Suprapubic skin (tissue), 4 donors: Measurements from ENCODE around the gene NCLN. TPM values are rescaled to one million over a fixed set of nuclear protein-coding genes. Genes with fewer than 3 reads are reported as not detected.

ENCODE experiments used
- DNase-seq, 2 donors: peaks; one replicate each; pipeline ENCODE4 v3.0.0-alpha.2; 2019; ENCODE audit warnings: low spot score in 2 of 2
- H3K27ac ChIP-seq: fragments of 200-600 bp; sonication (generic); one replicate; pipeline ENCODE4 v1.5.1; 2019
- H3K27me3 ChIP-seq: fragments of 200-600 bp; sonication (generic); one replicate; pipeline ENCODE4 v1.5.1; 2019
- H3K36me3 ChIP-seq: fragments of 200-600 bp; sonication (generic); one replicate; pipeline ENCODE4 v1.5.1; 2019
- H3K4me1 ChIP-seq: fragments of 200-600 bp; sonication (generic); one replicate; pipeline ENCODE4 v1.5.1; 2019
- H3K4me3 ChIP-seq: fragments of 200-600 bp; sonication (generic); one replicate; pipeline ENCODE4 v1.5.1; 2019; ENCODE audit warnings: mild to moderate bottlenecking
- H3K9me3 ChIP-seq: fragments of 200-600 bp; sonication (generic); one replicate; pipeline ENCODE4 v1.5.1; 2019
- CTCF ChIP-seq, 2 donors: fragments of 200-600 bp in 1 of 2; fragments of 450-650 bp in 1 of 2; sonication (generic) in 1 of 2; IDR thresholded peaks; one replicate each; pipeline ENCODE4 v1.5.1; 2016 to 2019; ENCODE audit warnings: antibody characterized with exemption in 2 of 2, mild to moderate bottlenecking in 1 of 2, moderate library complexity in 1 of 2
- EP300 ChIP-seq: sonication (generic); formaldehyde crosslinking; IDR thresholded peaks from one replicate; pipeline ENCODE4 v1.6.1; 2017; ENCODE audit warnings: antibody characterized with exemption
- POLR2A ChIP-seq, 2 donors: fragments of 450-650 bp; IDR thresholded peaks; one replicate each; pipeline ENCODE4 v1.6.1; 2017; ENCODE audit warnings: antibody characterized with exemption in 2 of 2, mild to moderate bottlenecking in 2 of 2, moderate library complexity in 2 of 2
- POLR2AphosphoS5 ChIP-seq, 3 donors: sonication (generic); formaldehyde crosslinking; IDR thresholded peaks; one replicate each; pipeline ENCODE4 v1.6.1; 2017; ENCODE audit warnings: antibody characterized with exemption in 3 of 3
- WGBS: methylation state at CpG from one replicate; pipeline ENCODE4 v1.1.5; 2018; 5-methylcytosine and 5-hydroxymethylcytosine counted together
- total RNA-seq, 4 donors: library from RNA; depleted of rRNA; stranded (reverse); fragments of >200 nt; gene quantifications; one replicate each; pipeline ENCODE4 v1.1.0, GENCODE V29; 2016

NCLN gene
- total RNA-seq, 4 donors from 2014 or later = 31.1 to 66.7 (median 35.0) TPM

GRCh38 chr19:3249408-3249807 lies 63.7 kb downstream of the NCLN start:
- no peak for DNase-seq
- Histone ChIP-seq H3K36me3 (no peaks in the 10 kb centered on the region), H3K9me3 (peaks cover 7% of the 10 kb centered on the region), H3K27ac (no peak overlapping the region), H3K27me3 (peaks cover 31% of the 10 kb centered on the region), H3K4me3 (no peak overlapping the region), H3K4me1 (no peaks in the 10 kb centered on the region)
- TF ChIP-seq CTCF (IDR thresholded peaks at IDR 0.05) (no peak), POLR2AphosphoS5 (IDR thresholded peaks at IDR 0.05) (no peak), POLR2A (IDR thresholded peaks at IDR 0.05) (no peak), EP300 (no peak)
- WGBS = 73% methylated on average over 10 of the region's 10 CpGs

GRCh38 chr19:3250675-3251074 lies 64.9 kb downstream of the NCLN start:
- WGBS = 75% methylated on average over 7 of the region's 7 CpGs
- H3K4me3 ChIP-seq = no peak overlapping the region
- H3K27me3 ChIP-seq = peaks cover 37% of the 10 kb centered on the region
- no peaks in the 10 kb centered on the region for H3K4me1 ChIP-seq
- H3K9me3 ChIP-seq = peaks cover 7% of the 10 kb centered on the region
- H3K27ac ChIP-seq = no peak overlapping the region
- TF ChIP-seq POLR2A (IDR thresholded peaks at IDR 0.05) (no peak), EP300 (no peak), POLR2AphosphoS5 (IDR thresholded peaks at IDR 0.05) (no peak), CTCF (IDR thresholded peaks at IDR 0.05) (peak in 1 of 2 donors; percentile 55)
- no peak for DNase-seq
- H3K36me3 ChIP-seq = no peaks in the 10 kb centered on the region

DNA sequence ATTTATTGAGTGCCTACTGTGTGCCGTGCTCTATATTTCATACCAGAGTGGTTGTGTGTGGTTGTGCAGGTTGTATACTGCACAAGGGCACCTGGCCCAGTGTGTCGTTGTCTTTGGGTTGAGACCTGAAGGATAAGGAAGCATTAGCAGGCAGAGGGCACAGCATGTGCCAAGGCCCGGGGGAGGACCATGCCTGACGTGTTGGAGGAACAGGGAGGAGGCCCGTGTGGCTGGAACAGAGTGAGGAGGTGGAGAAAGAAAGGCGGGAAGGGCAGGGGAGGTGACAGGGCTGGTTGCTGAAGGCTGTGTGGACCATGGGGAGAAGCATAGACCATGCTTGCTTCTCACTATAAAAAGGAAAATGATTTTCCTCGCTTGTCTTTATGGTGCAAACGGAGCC lies 65.5 kb downstream of the NCLN start:
- no peak overlapping the region for H3K4me3 ChIP-seq
- no peak for DNase-seq
- H3K36me3 ChIP-seq = no peaks in the 10 kb centered on the region
- no peak overlapping the region for H3K27ac ChIP-seq
- peaks cover 7% of the 10 kb centered on the region for H3K9me3 ChIP-seq
- H3K4me1 ChIP-seq = no peaks in the 10 kb centered on the region
- TF ChIP-seq POLR2AphosphoS5 (IDR thresholded peaks at IDR 0.05) (no peak), EP300 (no peak), POLR2A (IDR thresholded peaks at IDR 0.05) (no peak), CTCF (IDR thresholded peaks at IDR 0.05) (no peak)
- 68% methylated on average over 8 of the region's 8 CpGs for WGBS
- H3K27me3 ChIP-seq = peaks cover 37% of the 10 kb centered on the region

- H3K27ac ChIP-seq = no peak overlapping the region
- H3K4me1 ChIP-seq = no peaks in the 10 kb centered on the region
- DNase-seq = no peak
- 84% methylated on average over 2 of the region's 2 CpGs for WGBS
- no peaks in the 10 kb centered on the region for H3K36me3 ChIP-seq
- peaks cover 7% of the 10 kb centered on the region for H3K9me3 ChIP-seq
- peaks cover 30% of the 10 kb centered on the region for H3K27me3 ChIP-seq
- TF ChIP-seq EP300 (no peak), CTCF (IDR thresholded peaks at IDR 0.05) (no peak), POLR2A (IDR thresholded peaks at IDR 0.05) (no peak), POLR2AphosphoS5 (IDR thresholded peaks at IDR 0.05) (no peak)
- no peak overlapping the region for H3K4me3 ChIP-seq
These were observed 66.9 kb downstream of the NCLN start for GRCh38 chr19:3252650-3253049.

- Histone ChIP-seq H3K27ac (no peak overlapping the region), H3K27me3 (peaks cover 30% of the 10 kb centered on the region), H3K4me1 (no peaks in the 10 kb centered on the region), H3K4me3 (no peak overlapping the region), H3K36me3 (no peaks in the 10 kb centered on the region), H3K9me3 (peaks cover 7% of the 10 kb centered on the region)
- TF ChIP-seq EP300 = no peak
- no peak for TF ChIP-seq POLR2A (IDR thresholded peaks at IDR 0.05)
- 63% methylated on average over 3 of the region's 3 CpGs for WGBS
- no peak for DNase-seq
These were observed 67.5 kb downstream of the NCLN start for GRCh38 chr19:3253270-3253669.

DNA sequence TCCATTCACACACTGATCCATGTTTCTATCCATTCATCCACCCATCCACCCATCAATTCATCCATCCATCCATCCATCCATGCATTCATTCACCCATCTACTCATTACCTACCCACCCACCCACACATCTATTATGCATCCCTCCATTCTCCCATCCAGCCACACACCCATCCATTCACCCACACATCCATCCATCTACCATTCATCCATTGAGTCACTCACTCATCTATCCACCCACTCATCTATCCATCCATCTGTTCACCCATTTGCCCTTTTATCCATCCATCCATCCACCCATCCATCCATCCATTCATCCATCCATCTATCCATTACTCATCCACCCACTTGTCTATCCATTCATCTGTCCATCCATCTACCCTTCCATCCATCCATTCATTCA lies 68.8 kb downstream of the NCLN start:
- no peak for TF ChIP-seq EP300
- no peak for TF ChIP-seq CTCF (IDR thresholded peaks at IDR 0.05)
- no peak for TF ChIP-seq POLR2A (IDR thresholded peaks at IDR 0.05)
- TF ChIP-seq POLR2AphosphoS5 (IDR thresholded peaks at IDR 0.05) = no peak
- Histone ChIP-seq H3K27me3 (peaks cover 29% of the 10 kb centered on the region), H3K4me3 (no peak overlapping the region), H3K4me1 (no peaks in the 10 kb centered on the region), H3K9me3 (peaks cover 7% of the 10 kb centered on the region), H3K27ac (no peak overlapping the region), H3K36me3 (no peaks in the 10 kb centered on the region)
- no peak for DNase-seq
